Measurements from ENCODE around the gene KMT2A. TPM values are rescaled to one million over a fixed set of nuclear protein-coding genes. Genes with fewer than 3 reads are reported as not detected.

KMT2A gene
- total and polyA plus RNA-seq, 10 of the 15 experiments (the other 5 are each of a cell fraction or from before 2014, with no cell fraction given) = 6.1 to 56.9 (median 25.4) TPM

- TF ChIP-seq ESRRA (IDR thresholded peaks at IDR 0.05; ENCODE audit: low read length) (no peak), HDAC6 (IDR thresholded peaks at IDR 0.05; ENCODE audit: unreplicated experiment) (no peak), RAD21 (IDR thresholded peaks at IDR 0.05; ENCODE audit: insufficient read depth, low read depth, low read length) (no peak), CHD2 (IDR thresholded peaks at IDR 0.05; ENCODE audit: borderline replicate concordance, low read depth, low read length) (no peak), ZNF274 (IDR thresholded peaks at IDR 0.05; ENCODE audit: insufficient read depth, insufficient read length) (no peak), YY1 (IDR thresholded peaks at IDR 0.05; ENCODE audit: low read depth, low read length) (0 out of 2 replicates have a peak, but pooled peaks have one; percentile 32), MXI1 (IDR thresholded peaks at IDR 0.05; ENCODE audit: low read depth, low read length) (peak; percentile 90), CBFB (IDR thresholded peaks at IDR 0.05; ENCODE audit: low read depth) (no peak), KAT2A (conservative IDR thresholded peaks at IDR 0.05; ENCODE audit: control insufficient read depth, low read depth, low read length) (no peak), NR2C2 (IDR thresholded peaks at IDR 0.05; ENCODE audit: borderline replicate concordance, control insufficient read depth, insufficient read length, low read depth) (no peak), ZSCAN29 (IDR thresholded peaks at IDR 0.05) (no peak), EP300 (IDR thresholded peaks at IDR 0.05; ENCODE audit: borderline replicate concordance in 1 of 2, control insufficient read depth in 1 of 2, low read depth in 2 of 2, low read length in 2 of 2) (no peak), EGR1 (IDR thresholded peaks at IDR 0.05; ENCODE audit: borderline replicate concordance in 1 of 2, low read depth in 2 of 2, low read length in 2 of 2) (no peak), SMAD5 (IDR thresholded peaks at IDR 0.05; ENCODE audit: low read depth) (no peak)
- TF ChIP-seq, protein P1, sequence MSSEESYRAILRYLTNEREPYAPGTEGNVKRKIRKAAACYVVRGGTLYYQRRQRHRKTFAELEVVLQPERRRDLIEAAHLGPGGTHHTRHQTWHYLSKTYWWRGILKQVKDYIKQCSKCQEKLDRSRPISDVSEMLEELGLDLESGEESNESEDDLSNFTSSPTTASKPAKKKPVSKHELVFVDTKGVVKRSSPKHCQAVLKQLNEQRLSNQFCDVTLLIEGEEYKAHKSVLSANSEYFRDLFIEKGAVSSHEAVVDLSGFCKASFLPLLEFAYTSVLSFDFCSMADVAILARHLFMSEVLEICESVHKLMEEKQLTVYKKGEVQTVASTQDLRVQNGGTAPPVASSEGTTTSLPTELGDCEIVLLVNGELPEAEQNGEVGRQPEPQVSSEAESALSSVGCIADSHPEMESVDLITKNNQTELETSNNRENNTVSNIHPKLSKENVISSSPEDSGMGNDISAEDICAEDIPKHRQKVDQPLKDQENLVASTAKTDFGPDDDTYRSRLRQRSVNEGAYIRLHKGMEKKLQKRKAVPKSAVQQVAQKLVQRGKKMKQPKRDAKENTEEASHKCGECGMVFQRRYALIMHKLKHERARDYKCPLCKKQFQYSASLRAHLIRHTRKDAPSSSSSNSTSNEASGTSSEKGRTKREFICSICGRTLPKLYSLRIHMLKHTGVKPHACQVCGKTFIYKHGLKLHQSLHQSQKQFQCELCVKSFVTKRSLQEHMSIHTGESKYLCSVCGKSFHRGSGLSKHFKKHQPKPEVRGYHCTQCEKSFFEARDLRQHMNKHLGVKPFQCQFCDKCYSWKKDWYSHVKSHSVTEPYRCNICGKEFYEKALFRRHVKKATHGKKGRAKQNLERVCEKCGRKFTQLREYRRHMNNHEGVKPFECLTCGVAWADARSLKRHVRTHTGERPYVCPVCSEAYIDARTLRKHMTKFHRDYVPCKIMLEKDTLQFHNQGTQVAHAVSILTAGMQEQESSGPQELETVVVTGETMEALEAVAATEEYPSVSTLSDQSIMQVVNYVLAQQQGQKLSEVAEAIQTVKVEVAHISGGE (CRISPR knock-in tag; IDR thresholded peaks at IDR 0.05) = no peak
- TF ChIP-seq, protein P2, sequence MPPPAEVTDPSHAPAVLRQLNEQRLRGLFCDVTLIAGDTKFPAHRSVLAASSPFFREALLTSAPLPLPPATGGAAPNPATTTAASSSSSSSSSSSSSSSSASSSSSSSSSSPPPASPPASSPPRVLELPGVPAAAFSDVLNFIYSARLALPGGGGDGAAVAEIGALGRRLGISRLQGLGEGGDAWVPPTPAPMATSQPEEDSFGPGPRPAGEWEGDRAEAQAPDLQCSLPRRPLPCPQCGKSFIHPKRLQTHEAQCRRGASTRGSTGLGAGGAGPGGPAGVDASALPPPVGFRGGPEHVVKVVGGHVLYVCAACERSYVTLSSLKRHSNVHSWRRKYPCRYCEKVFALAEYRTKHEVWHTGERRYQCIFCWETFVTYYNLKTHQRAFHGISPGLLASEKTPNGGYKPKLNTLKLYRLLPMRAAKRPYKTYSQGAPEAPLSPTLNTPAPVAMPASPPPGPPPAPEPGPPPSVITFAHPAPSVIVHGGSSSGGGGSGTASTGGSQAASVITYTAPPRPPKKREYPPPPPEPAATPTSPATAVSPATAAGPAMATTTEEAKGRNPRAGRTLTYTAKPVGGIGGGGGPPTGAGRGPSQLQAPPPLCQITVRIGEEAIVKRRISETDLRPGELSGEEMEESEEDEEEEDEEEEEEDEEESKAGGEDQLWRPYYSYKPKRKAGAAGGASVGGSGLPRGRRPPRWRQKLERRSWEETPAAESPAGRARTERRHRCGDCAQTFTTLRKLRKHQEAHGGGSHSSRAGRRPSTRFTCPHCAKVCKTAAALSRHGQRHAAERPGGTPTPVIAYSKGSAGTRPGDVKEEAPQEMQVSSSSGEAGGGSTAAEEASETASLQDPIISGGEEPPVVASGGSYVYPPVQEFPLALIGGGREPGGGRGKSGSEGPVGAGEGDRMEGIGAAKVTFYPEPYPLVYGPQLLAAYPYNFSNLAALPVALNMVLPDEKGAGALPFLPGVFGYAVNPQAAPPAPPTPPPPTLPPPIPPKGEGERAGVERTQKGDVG (CRISPR knock-in tag; IDR thresholded peaks at IDR 0.05) = no peak
- TF ChIP-seq, protein P3, sequence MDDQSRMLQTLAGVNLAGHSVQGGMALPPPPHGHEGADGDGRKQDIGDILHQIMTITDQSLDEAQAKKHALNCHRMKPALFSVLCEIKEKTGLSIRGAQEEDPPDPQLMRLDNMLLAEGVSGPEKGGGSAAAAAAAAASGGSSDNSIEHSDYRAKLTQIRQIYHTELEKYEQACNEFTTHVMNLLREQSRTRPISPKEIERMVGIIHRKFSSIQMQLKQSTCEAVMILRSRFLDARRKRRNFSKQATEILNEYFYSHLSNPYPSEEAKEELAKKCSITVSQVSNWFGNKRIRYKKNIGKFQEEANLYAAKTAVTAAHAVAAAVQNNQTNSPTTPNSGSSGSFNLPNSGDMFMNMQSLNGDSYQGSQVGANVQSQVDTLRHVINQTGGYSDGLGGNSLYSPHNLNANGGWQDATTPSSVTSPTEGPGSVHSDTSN (IDR thresholded peaks at IDR 0.05; ENCODE audit: insufficient replicate concordance, low read depth, low read length) = peak; percentile 11
- TF ChIP-seq, protein P4, sequence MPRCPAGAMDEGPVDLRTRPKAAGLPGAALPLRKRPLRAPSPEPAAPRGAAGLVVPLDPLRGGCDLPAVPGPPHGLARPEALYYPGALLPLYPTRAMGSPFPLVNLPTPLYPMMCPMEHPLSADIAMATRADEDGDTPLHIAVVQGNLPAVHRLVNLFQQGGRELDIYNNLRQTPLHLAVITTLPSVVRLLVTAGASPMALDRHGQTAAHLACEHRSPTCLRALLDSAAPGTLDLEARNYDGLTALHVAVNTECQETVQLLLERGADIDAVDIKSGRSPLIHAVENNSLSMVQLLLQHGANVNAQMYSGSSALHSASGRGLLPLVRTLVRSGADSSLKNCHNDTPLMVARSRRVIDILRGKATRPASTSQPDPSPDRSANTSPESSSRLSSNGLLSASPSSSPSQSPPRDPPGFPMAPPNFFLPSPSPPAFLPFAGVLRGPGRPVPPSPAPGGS (IDR thresholded peaks at IDR 0.05; ENCODE audit: borderline replicate concordance, insufficient read depth, low read depth, low read length, poor library complexity, severe bottlenecking) = no peak
Measured at GRCh38 chr11:118438314-118438931, 2.1 kb downstream of the KMT2A start (continued).
